ENCODE data around the gene CKAP2. TPM values are rescaled to one million over a fixed set of nuclear protein-coding genes. Genes with fewer than 3 reads are reported as not detected.
"Not testable (repeated sequence)": the region's sequence is repeated elsewhere in the genome, so short reads cannot be mapped to it uniquely, and the experiment has no call there.

CKAP2 gene
- total RNA-seq, 2 experiments from 2014 or later = 51.5 to 54.3 TPM

GRCh38 chr13:52461265-52461664 is 6.0 kb downstream of the CKAP2 start:
- Mint-ChIP-seq H3K9me3 (no peaks in the 10 kb centered on the region), H3K27ac (no peak overlapping the region), H3K4me1 (ENCODE audit: low read depth) (peaks cover 41% of the 10 kb centered on the region), H3K27me3 (no peaks in the 10 kb centered on the region), H3K36me3 (ENCODE audit: low read depth) (peaks cover 52% of the 10 kb centered on the region), H3K4me3 (no peak overlapping the region)
- ChIA-PET POLR2A (interaction anchor here (0.8 kb wide), 1 partner anchor 11 kb away, joined by 3 read pairs; the partner anchor contains the start of gene VPS36), CTCF (no interaction called here)
- no peak for TF ChIP-seq CTCF (IDR thresholded peaks at IDR 0.05)
- ATAC-seq (no peak), DNase-seq (no peak)
- intact Hi-C loops (cut with micrococcal nuclease) = no loop called here

- ChIA-PET POLR2A (no interaction called here), CTCF (interaction anchor here (1.6 kb wide), 1 partner anchor 13 kb away, joined by 4 read pairs; the partner anchor contains the start of gene VPS36)
- ATAC-seq (no peak), DNase-seq (no peak)
- Mint-ChIP-seq H3K4me3 (no peak overlapping the region), H3K9me3 (no peaks in the 10 kb centered on the region), H3K27me3 (no peaks in the 10 kb centered on the region), H3K4me1 (ENCODE audit: low read depth) (peaks cover 26% of the 10 kb centered on the region), H3K27ac (no peak overlapping the region), H3K36me3 (ENCODE audit: low read depth) (peaks cover 59% of the 10 kb centered on the region)
- intact Hi-C loops (cut with micrococcal nuclease) = no loop called here
- no peak for TF ChIP-seq CTCF (IDR thresholded peaks at IDR 0.05)
Observed at GRCh38 chr13:52463526-52463925, 8.2 kb downstream of the CKAP2 start.

GRCh38 chr13:52468487-52468886 is 13.2 kb downstream of the CKAP2 start:
- peaks cover 58% of the 10 kb centered on the region for H3K36me3 Mint-ChIP-seq (ENCODE audit: low read depth)
- H3K27ac Mint-ChIP-seq; H3K9me3 Mint-ChIP-seq; ATAC-seq; H3K4me1 Mint-ChIP-seq (ENCODE audit: low read depth); DNase-seq; H3K27me3 Mint-ChIP-seq; intact Hi-C loops (cut with micrococcal nuclease); CTCF ChIA-PET; H3K4me3 Mint-ChIP-seq: not testable (repeated sequence)
- POLR2A ChIA-PET = interaction anchor here (1.1 kb wide), 1 partner anchor 9 kb away, joined by 3 read pairs; no protein-coding TSS in a partner anchor

GRCh38 chr13:52480677-52481428 is 25.6 kb downstream of the CKAP2 start:
- CTCF ChIA-PET; H3K9me3 Mint-ChIP-seq; H3K36me3 Mint-ChIP-seq (ENCODE audit: low read depth); H3K4me3 Mint-ChIP-seq; POLR2A ChIA-PET; intact Hi-C loops (cut with micrococcal nuclease); H3K27me3 Mint-ChIP-seq; H3K27ac Mint-ChIP-seq; ATAC-seq; H3K4me1 Mint-ChIP-seq (ENCODE audit: low read depth); DNase-seq: not testable (repeated sequence)

GRCh38 chr13:52487078-52487477 is 31.8 kb downstream of the CKAP2 start:
- ATAC-seq; intact Hi-C loops (cut with micrococcal nuclease); H3K4me3 Mint-ChIP-seq; H3K27ac Mint-ChIP-seq; DNase-seq; H3K9me3 Mint-ChIP-seq; POLR2A ChIA-PET; H3K4me1 Mint-ChIP-seq (ENCODE audit: low read depth); H3K27me3 Mint-ChIP-seq; H3K36me3 Mint-ChIP-seq (ENCODE audit: low read depth); CTCF ChIA-PET: not testable (repeated sequence)

GRCh38 chr13:52488763-52489162 is 33.5 kb downstream of the CKAP2 start:
- DNase-seq; intact Hi-C loops (cut with micrococcal nuclease); H3K4me1 Mint-ChIP-seq (ENCODE audit: low read depth); H3K4me3 Mint-ChIP-seq; ATAC-seq; POLR2A ChIA-PET; H3K36me3 Mint-ChIP-seq (ENCODE audit: low read depth); H3K27me3 Mint-ChIP-seq; CTCF ChIA-PET; H3K9me3 Mint-ChIP-seq; H3K27ac Mint-ChIP-seq: not testable (repeated sequence)

- H3K36me3 Mint-ChIP-seq (ENCODE audit: low read depth); POLR2A ChIA-PET: not testable (repeated sequence)
Observed at GRCh38 chr13:52491015-52491414, 35.7 kb downstream of the CKAP2 start.

GRCh38 chr13:52494241-52494640 is 39.0 kb downstream of the CKAP2 start:
- DNase-seq; intact Hi-C loops (cut with micrococcal nuclease); H3K4me3 Mint-ChIP-seq; CTCF ChIA-PET; H3K4me1 Mint-ChIP-seq (ENCODE audit: low read depth); H3K9me3 Mint-ChIP-seq; POLR2A ChIA-PET; H3K27me3 Mint-ChIP-seq; H3K27ac Mint-ChIP-seq; H3K36me3 Mint-ChIP-seq (ENCODE audit: low read depth); ATAC-seq: not testable (repeated sequence)

More at GRCh38 chr13:52491015-52491414, 35.7 kb downstream of the CKAP2 start:
- CTCF ChIA-PET; ATAC-seq; H3K4me1 Mint-ChIP-seq (ENCODE audit: low read depth); H3K27ac Mint-ChIP-seq; intact Hi-C loops (cut with micrococcal nuclease); H3K27me3 Mint-ChIP-seq; DNase-seq; H3K9me3 Mint-ChIP-seq; H3K4me3 Mint-ChIP-seq: not testable (repeated sequence)

GRCh38 chr13:52497979-52498378 is 42.7 kb downstream of the CKAP2 start:
- intact Hi-C loops (cut with micrococcal nuclease); ATAC-seq; CTCF ChIA-PET; H3K4me1 Mint-ChIP-seq (ENCODE audit: low read depth); POLR2A ChIA-PET; H3K36me3 Mint-ChIP-seq (ENCODE audit: low read depth); DNase-seq; H3K9me3 Mint-ChIP-seq; H3K4me3 Mint-ChIP-seq; H3K27me3 Mint-ChIP-seq: not testable (repeated sequence)
- H3K27ac Mint-ChIP-seq = peak overlapping the region; percentile 38

- H3K4me1 Mint-ChIP-seq (ENCODE audit: low read depth); POLR2A ChIA-PET; H3K4me3 Mint-ChIP-seq; DNase-seq; H3K36me3 Mint-ChIP-seq (ENCODE audit: low read depth); ATAC-seq; H3K27me3 Mint-ChIP-seq; H3K27ac Mint-ChIP-seq; intact Hi-C loops (cut with micrococcal nuclease); CTCF ChIA-PET: not testable (repeated sequence)
- peaks cover 12% of the 10 kb centered on the region for H3K9me3 Mint-ChIP-seq
Observed at GRCh38 chr13:52502277-52502676, 47.0 kb downstream of the CKAP2 start.

All from activated CD8-positive, alpha-beta T cell treated with anti-CD3 and anti-CD28 coated beads for 36 hours (primary cell).